Measurements from ENCODE around the gene BRD4. TPM values are rescaled to one million over a fixed set of nuclear protein-coding genes. Genes with fewer than 3 reads are reported as not detected.

BRD4 gene
- total RNA-seq, 4 donors from 2014 or later = 64.8 to 83.2 (median 73.9) TPM

DNA sequence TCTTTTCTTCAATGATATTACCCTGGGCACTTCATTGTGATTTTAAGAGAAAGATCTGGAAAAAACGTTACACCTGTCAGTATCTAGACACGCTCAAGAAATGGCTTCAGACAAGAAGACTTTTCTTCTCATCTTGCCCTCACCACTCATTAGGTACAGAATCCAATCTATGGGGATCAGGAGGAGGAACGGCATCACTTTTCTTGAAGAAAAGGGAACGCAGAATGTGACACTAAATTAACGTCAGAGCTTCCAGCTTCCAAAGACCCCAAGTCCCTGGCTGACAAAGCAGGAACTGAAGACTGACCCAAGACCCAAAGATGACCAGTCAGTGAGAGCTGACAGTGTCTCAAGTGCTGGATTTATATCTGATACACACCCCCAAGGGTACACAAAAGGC lies 48.2 kb downstream of the BRD4 start:
- TF ChIP-seq POLR2A (IDR thresholded peaks at IDR 0.05) = no peak
- TF ChIP-seq, protein P1, sequence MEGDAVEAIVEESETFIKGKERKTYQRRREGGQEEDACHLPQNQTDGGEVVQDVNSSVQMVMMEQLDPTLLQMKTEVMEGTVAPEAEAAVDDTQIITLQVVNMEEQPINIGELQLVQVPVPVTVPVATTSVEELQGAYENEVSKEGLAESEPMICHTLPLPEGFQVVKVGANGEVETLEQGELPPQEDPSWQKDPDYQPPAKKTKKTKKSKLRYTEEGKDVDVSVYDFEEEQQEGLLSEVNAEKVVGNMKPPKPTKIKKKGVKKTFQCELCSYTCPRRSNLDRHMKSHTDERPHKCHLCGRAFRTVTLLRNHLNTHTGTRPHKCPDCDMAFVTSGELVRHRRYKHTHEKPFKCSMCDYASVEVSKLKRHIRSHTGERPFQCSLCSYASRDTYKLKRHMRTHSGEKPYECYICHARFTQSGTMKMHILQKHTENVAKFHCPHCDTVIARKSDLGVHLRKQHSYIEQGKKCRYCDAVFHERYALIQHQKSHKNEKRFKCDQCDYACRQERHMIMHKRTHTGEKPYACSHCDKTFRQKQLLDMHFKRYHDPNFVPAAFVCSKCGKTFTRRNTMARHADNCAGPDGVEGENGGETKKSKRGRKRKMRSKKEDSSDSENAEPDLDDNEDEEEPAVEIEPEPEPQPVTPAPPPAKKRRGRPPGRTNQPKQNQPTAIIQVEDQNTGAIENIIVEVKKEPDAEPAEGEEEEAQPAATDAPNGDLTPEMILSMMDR (IDR thresholded peaks at IDR 0.05 in 4 of 5, conservative IDR thresholded peaks at IDR 0.05 in 1 of 5) = no peak
- in situ Hi-C loops (cut with MboI; ENCODE audit: low sequenced_read_pairs in 4 of 4) (loop anchor here in 1 of 4 donors (5.0 kb wide), 1 partner anchor 33 kb away; no protein-coding TSS in a partner anchor), intact Hi-C loops (cut with DNase I; ENCODE audit: low total_unique reads) (no loop called here)
- no peaks in the 10 kb centered on the region for H3K27me3 ChIP-seq
- no peak for ATAC-seq
- H3K4me3 ChIP-seq = no peak overlapping the region
- H3K27ac ChIP-seq = peak overlapping the region; percentile 88 to 93 (median 90)
- no peaks in the 10 kb centered on the region for H3K9me3 ChIP-seq
- peaks cover 98 to 99% of the 10 kb centered on the region in 2 donors for H3K4me1 ChIP-seq
- DNase-seq = no peak
- H3K36me3 ChIP-seq = no peaks in the 10 kb centered on the region

DNA sequence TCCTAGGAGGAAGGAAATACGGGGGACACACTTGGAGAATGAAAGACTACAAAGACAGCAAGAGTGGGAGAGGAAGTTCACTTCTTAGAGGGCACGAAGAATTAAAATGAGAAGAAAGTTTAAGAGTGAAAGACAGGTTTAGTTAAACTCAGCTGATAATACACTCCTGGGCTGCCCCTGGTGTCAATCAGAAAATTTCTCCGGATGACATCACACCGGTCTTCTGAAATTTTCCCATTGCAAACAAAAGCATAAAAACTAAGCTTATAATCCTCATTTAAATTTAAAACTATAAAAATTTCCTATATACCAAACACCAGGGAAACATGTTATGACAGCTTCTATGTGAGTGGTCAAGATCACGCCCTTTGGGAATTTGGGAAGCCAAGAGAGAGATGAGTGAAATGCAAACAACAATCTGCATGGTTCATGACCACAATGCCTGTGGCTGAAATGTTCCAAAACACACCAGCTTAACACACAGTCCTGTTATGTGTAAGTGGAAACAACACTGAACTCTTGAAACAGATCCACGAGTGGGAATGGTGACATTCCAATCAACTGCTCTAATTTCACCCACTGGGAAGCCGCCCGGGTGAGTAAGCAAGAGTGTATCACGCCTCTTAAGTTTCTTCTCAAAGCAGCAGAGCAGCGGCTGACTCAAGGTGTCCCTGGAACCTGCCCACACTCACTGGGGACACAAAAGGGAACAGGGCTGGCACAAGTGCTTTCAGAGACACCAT lies 49.0 kb downstream of the BRD4 start:
- Histone ChIP-seq H3K9me3 (no peaks in the 10 kb centered on the region), H3K27me3 (no peaks in the 10 kb centered on the region), H3K4me1 (peaks cover 98 to 99% of the 10 kb centered on the region in 2 donors), H3K4me3 (peak overlapping the region in 1 of 4 donors; percentile 16), H3K36me3 (no peaks in the 10 kb centered on the region), H3K27ac (peak overlapping the region; percentile 88 to 93 (median 90))
- in situ Hi-C loops (cut with MboI; ENCODE audit: low sequenced_read_pairs in 4 of 4) = loop anchor here in 1 of 4 donors (5.0 kb wide), 1 partner anchor 34 kb away; no protein-coding TSS in a partner anchor
- intact Hi-C loops (cut with DNase I; ENCODE audit: low total_unique reads) = loop anchor here (2.0 kb wide), 1 partner anchor 31 kb away; no protein-coding TSS in a partner anchor
- ATAC-seq = peak; percentile 68 to 75
- peak; percentile 20 to 48 for TF ChIP-seq POLR2A (IDR thresholded peaks at IDR 0.05)
- TF ChIP-seq, protein P1 (IDR thresholded peaks at IDR 0.05 in 4 of 5, conservative IDR thresholded peaks at IDR 0.05 in 1 of 5) = peak in 1 of 5 experiments; percentile 13
- peak; percentile 94 to 96 for DNase-seq

DNA sequence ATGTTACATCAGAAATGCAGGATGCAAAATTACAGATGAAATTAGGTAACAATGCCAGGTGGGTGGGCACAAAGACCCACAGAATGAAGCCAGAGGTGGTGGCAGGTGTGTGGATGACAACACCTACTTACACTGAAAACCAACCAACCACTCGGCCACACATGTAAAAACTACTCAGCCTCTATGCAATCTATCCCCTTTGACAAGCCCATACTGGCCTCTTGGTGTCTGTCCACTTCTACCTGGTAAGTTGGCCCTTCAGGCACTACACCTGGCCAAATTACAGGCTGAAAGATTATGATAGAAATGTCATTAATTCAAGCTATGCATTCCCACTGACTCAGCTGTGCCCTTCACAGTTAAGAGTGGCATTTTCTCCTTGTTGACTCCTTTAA lies 50.0 kb downstream of the BRD4 start:
- no peak for ATAC-seq
- H3K4me1 ChIP-seq = peaks cover 97 to 99% of the 10 kb centered on the region in 2 donors
- in situ Hi-C loops (cut with MboI; ENCODE audit: low sequenced_read_pairs in 4 of 4) = loop anchor here in 1 of 4 donors (5.0 kb wide), 1 partner anchor 35 kb away; no protein-coding TSS in a partner anchor

DNA sequence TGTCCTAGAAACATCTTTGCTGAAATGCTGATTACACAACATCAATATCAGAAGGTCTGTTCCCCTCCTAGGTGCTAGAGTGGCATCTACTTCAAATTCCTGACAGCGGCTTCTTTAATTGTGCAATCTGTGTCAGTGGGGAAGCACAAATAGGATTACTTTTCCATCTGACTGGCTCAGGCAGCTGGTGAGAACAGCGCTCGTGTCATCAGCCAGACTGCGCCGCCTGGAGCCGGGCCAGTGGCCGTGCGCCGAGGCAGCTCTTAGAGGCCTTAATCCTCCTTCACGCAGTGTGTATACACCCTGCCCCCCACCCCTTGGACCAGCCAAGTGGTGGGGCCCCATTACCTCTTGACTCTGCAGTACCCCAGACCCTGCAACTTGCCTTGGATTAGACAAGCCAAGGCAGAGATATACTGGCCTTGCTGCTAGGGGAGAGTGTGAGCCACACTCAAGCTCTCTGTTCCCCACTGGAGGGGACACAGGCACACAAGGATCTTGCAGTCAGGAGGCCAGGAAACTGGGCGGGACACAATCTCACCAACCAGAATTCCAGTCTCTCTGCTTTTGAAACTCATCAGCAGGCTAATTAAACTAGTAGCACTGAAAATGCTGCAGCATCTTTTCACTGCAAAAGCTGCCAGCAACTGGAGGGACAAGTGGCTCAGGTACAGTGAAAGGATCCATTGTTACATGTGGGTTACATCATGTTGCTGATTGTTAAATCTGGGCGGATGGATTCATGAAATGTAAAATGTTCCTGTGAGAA lies 51.2 kb downstream of the BRD4 start:
- Histone ChIP-seq H3K4me1 (peaks cover 96 to 99% of the 10 kb centered on the region in 2 donors), H3K9me3 (no peaks in the 10 kb centered on the region), H3K27me3 (no peaks in the 10 kb centered on the region), H3K27ac (peak overlapping the region; percentile 88 to 93 (median 90)), H3K36me3 (no peaks in the 10 kb centered on the region), H3K4me3 (peak overlapping the region in 1 of 4 donors; percentile 10)
- TF ChIP-seq, protein P1 (IDR thresholded peaks at IDR 0.05 in 4 of 5, conservative IDR thresholded peaks at IDR 0.05 in 1 of 5) = no peak
- peak; percentile 31 to 42 for TF ChIP-seq POLR2A (IDR thresholded peaks at IDR 0.05)
- DNase-seq (peak; percentile 93 to 96), ATAC-seq (peak; percentile 69 to 75)
- in situ Hi-C loops (cut with MboI; ENCODE audit: low sequenced_read_pairs in 4 of 4) (loop anchor here in 1 of 4 donors (5.0 kb wide), 1 partner anchor 36 kb away; no protein-coding TSS in a partner anchor), intact Hi-C loops (cut with DNase I; ENCODE audit: low total_unique reads) (loop anchor here (2.0 kb wide), 3 partner anchors 30 to 138 kb away; partner anchors contain the start of gene AKAP8L)

More for the DNA sequence above, 50.0 kb downstream of the BRD4 start:
- no peaks in the 10 kb centered on the region for H3K9me3 ChIP-seq
- intact Hi-C loops (cut with DNase I; ENCODE audit: low total_unique reads) = loop anchor here (2.0 kb wide), 1 partner anchor 32 kb away; no protein-coding TSS in a partner anchor
- H3K4me3 ChIP-seq = peak overlapping the region in 1 of 4 donors; percentile 16
- TF ChIP-seq, protein P1 (IDR thresholded peaks at IDR 0.05 in 4 of 5, conservative IDR thresholded peaks at IDR 0.05 in 1 of 5) = no peak
- no peak for TF ChIP-seq POLR2A (IDR thresholded peaks at IDR 0.05)
- H3K27ac ChIP-seq = peak overlapping the region; percentile 88 to 93 (median 90)
- H3K36me3 ChIP-seq = no peaks in the 10 kb centered on the region
- H3K27me3 ChIP-seq = no peaks in the 10 kb centered on the region
- DNase-seq = no peak

All from gastrocnemius medialis (tissue), 4 donors.